Parathyroid adenoma (tissue), 2 donors: Measurements from ENCODE around the gene MRPS11.
A peak's percentile ranks its signal among the peaks of the same experiment; 100 is the strongest.

ENCODE experiments used
- H2AFZ ChIP-seq: fragments of 300-600 bp; sonication (generic); one replicate; pipeline ENCODE4 v1.7.0; 2017; ENCODE audit warnings: antibody characterized with exemption, mild to moderate bottlenecking
- H3K27ac ChIP-seq: fragments of 300-600 bp; sonication (generic); one replicate; pipeline ENCODE4 v1.7.0; 2017
- H3K27me3 ChIP-seq: fragments of 300-600 bp; sonication (generic); one replicate; pipeline ENCODE4 v1.7.0; 2017; ENCODE audit warnings: low read length; ENCODE audit not compliant: control insufficient read depth, insufficient read depth
- H3K36me3 ChIP-seq: fragments of 300-600 bp; sonication (generic); one replicate; pipeline ENCODE4 v1.7.0; 2017; ENCODE audit warnings: low read length; ENCODE audit not compliant: control insufficient read depth, insufficient read depth
- H3K4me1 ChIP-seq: fragments of 300-600 bp; sonication (generic); one replicate; pipeline ENCODE4 v1.7.0; 2017; ENCODE audit warnings: control low read depth
- H3K4me2 ChIP-seq: fragments of 300-600 bp; sonication (generic); one replicate; pipeline ENCODE4 v1.7.0; 2017; ENCODE audit warnings: low read length
- H3K4me3 ChIP-seq: fragments of 300-600 bp; sonication (generic); one replicate; pipeline ENCODE4 v1.7.0; 2017; ENCODE audit warnings: low read depth, low read length
- H3K79me2 ChIP-seq: fragments of 300-600 bp; sonication (generic); one replicate; pipeline ENCODE4 v1.7.0; 2017; ENCODE audit warnings: control low read depth
- H3K9ac ChIP-seq: fragments of 300-600 bp; sonication (generic); one replicate; pipeline ENCODE4 v1.7.0; 2017; ENCODE audit warnings: mild to moderate bottlenecking
- H3K9me3 ChIP-seq: fragments of 300-600 bp; sonication (generic); one replicate; pipeline ENCODE4 v1.7.0; 2017; ENCODE audit warnings: low read length; ENCODE audit not compliant: control insufficient read depth
- TF ChIP-seq, protein P1 (sequence below): fragments of 300-600 bp; sonication (generic); IDR thresholded peaks from one replicate; pipeline ENCODE4 v1.7.0; 2017; ENCODE audit warnings: antibody characterized with exemption, mild to moderate bottlenecking
- donor health status: primary hyperparathyroidism.

Gene MRPS11

DNA sequence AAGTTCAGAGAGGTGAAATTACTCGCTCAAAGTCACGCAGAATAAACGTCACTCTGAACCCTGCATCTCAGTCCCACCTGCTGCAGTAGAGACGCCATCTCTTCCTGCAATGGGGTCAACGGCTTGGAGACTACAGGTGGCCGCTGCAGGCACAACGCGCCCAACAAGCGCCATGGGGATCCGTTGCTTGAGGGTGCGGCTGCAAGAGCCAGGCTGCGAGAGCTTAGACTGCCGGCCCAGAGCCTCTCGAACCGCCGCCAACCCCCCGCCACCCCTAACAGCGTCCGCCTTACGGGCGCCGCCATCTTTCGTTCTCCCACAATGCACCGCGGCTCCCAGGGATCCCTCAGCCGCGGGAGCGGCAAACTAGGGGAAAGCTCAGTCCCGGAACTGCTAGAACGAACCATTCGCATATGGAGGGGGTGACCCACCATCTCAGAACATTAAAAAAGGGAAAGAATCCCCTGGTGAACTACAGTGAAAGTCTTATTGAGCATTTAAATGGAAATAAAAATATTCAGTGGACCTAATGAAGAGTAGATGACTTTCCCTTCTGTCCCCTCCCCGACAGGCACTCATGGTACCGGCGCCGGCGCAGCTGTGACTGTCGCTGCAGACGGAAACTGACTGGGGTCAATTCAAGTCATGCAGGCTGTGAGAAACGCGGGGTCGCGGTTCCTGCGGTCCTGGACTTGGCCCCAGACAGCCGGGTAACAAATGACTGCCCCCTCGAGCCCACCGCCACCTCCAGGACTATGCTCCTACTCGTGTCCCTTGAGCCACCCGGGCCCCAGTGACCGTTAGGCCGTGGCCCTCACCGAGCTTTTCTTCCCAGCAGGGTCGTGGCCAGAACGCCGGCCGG, at the start of gene MRPS11, which contains the start of gene MRPL46:
Gene MRPS11 (plus strand): TSS at position 636 of the 862 bp plus-strand sequence. CDS start 10 bp downstream, at position 646.
Gene MRPL46 (minus strand): TSS at position 316 of the 862 bp plus-strand sequence. CDS start 11 bp downstream, at position 305.
- no peaks in the 10 kb centered on the region for H3K9me3 ChIP-seq
- TF ChIP-seq, protein P1, sequence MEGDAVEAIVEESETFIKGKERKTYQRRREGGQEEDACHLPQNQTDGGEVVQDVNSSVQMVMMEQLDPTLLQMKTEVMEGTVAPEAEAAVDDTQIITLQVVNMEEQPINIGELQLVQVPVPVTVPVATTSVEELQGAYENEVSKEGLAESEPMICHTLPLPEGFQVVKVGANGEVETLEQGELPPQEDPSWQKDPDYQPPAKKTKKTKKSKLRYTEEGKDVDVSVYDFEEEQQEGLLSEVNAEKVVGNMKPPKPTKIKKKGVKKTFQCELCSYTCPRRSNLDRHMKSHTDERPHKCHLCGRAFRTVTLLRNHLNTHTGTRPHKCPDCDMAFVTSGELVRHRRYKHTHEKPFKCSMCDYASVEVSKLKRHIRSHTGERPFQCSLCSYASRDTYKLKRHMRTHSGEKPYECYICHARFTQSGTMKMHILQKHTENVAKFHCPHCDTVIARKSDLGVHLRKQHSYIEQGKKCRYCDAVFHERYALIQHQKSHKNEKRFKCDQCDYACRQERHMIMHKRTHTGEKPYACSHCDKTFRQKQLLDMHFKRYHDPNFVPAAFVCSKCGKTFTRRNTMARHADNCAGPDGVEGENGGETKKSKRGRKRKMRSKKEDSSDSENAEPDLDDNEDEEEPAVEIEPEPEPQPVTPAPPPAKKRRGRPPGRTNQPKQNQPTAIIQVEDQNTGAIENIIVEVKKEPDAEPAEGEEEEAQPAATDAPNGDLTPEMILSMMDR, result no peak
- peaks cover 3% of the 10 kb centered on the region for H3K4me1 ChIP-seq
- no peaks in the 10 kb centered on the region for H3K36me3 ChIP-seq
- no peaks in the 10 kb centered on the region for H3K27me3 ChIP-seq
- H3K4me2 ChIP-seq, result peak within 1 kb of the TSS; percentile 66
- peak within 1 kb of the TSS; percentile 87 for H2AFZ ChIP-seq
- peak within 1 kb of the TSS; percentile 91 for H3K4me3 ChIP-seq
- H3K27ac ChIP-seq, result peak within 1 kb of the TSS; percentile 95
- no peak within 1 kb of the TSS for H3K9ac ChIP-seq
- peaks cover 6% of the 10 kb centered on the region for H3K79me2 ChIP-seq

DNA sequence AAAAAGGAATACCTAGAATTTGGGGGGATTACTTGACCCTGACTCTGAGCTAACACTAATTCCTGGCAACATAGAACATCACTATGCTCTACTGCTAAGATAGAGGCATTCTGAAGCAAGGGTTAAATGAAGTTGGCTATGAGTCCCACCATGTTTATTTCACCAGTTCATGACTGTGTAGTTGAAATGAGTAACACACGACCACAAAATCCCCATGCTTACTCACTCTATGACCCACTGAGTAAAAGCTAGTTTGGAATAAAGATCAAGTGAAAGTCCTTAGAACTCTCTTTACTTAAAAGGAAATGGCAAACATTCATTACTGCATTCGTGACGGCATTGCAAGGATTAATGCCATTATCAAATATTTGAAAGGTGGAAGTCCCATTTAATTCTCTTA, 47.7 kb upstream of the MRPS11 start:
- TF ChIP-seq, protein P1, result no peak
- Histone ChIP-seq H2AFZ (no peak overlapping the region), H3K4me2 (no peak overlapping the region), H3K9ac (no peak overlapping the region), H3K4me3 (no peak overlapping the region), H3K79me2 (no peaks in the 10 kb centered on the region), H3K9me3 (no peaks in the 10 kb centered on the region), H3K27ac (no peak overlapping the region), H3K36me3 (no peaks in the 10 kb centered on the region), H3K27me3 (no peaks in the 10 kb centered on the region), H3K4me1 (no peaks in the 10 kb centered on the region)

DNA sequence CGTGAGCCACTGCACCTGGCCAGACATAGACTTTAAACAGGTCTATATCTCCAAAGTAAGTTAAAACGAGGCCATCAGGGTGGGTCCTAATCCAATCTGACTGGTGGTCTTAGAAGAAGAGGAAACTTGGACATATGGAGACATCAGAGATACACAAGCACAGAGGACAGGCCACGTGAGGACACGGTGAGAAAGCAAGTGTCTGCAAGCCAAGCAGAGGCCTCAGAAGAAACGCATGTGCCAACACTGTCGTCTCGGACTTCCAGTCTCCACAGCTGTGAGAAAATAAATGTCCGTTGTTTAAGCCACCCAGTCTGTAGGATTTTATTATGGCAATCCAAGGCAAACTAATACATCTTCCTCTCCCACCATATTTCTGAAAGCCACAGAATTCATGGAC, 44.2 kb upstream of the MRPS11 start:
- Histone ChIP-seq H3K36me3 (no peaks in the 10 kb centered on the region), H3K9me3 (no peaks in the 10 kb centered on the region), H3K27ac (no peak overlapping the region), H2AFZ (no peak overlapping the region), H3K79me2 (no peaks in the 10 kb centered on the region), H3K27me3 (no peaks in the 10 kb centered on the region), H3K4me1 (no peaks in the 10 kb centered on the region), H3K4me2 (no peak overlapping the region), H3K9ac (no peak overlapping the region), H3K4me3 (no peak overlapping the region)
- TF ChIP-seq, protein P1, result no peak

DNA sequence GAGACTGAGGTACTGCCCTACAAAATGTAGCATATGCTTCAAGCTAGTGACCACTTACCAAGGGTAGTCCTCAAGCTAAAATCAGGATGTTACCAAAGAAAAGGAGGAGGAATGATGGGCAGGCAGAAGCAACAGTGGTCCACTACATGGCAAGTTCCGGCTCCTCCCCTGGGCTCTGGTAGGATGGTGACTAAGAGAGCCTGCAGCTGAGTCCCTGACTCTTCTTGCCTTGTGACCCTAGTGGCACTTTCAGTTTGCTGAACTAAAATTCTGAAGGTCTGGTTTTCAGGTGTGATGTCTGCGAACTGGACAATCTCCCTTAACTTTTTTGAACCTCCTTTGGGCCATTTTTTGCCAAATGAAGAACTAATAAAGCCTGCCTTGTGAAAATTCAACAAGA, 41.2 kb upstream of the MRPS11 start:
- TF ChIP-seq, protein P1, result no peak
- Histone ChIP-seq H3K9ac (no peak overlapping the region), H3K79me2 (no peaks in the 10 kb centered on the region), H3K4me3 (no peak overlapping the region), H3K4me2 (no peak overlapping the region), H2AFZ (no peak overlapping the region), H3K36me3 (no peaks in the 10 kb centered on the region), H3K27ac (no peak overlapping the region), H3K4me1 (no peaks in the 10 kb centered on the region), H3K27me3 (no peaks in the 10 kb centered on the region), H3K9me3 (no peaks in the 10 kb centered on the region)
